PC-3 (cell line): Measurements from ENCODE around the gene PAPSS2.

Source experiments
- EZH2 ChIP-seq: fragments of 300-600 bp; sonication (generic); IDR thresholded peaks from one replicate; pipeline ENCODE4 v1.6.1; 2017; ENCODE audit warnings: antibody characterized with exemption, mild to moderate bottlenecking, low read length; ENCODE audit not compliant: unreplicated experiment
- EZH2phosphoT487 ChIP-seq: fragments of 300-600 bp; sonication (generic); IDR thresholded peaks from 2 replicates; pipeline ENCODE4 v1.6.1; 2018; ENCODE audit warnings: mild to moderate bottlenecking, antibody characterized with exemption, low read length, borderline replicate concordance
- TF ChIP-seq, protein P1 (sequence below): fragments of 300-600 bp; sonication (generic); conservative IDR thresholded peaks from 2 replicates; pipeline ENCODE4 v1.5.1; 2017; ENCODE audit warnings: antibody characterized with exemption, low read depth, mild to moderate bottlenecking, low read length

DNA sequence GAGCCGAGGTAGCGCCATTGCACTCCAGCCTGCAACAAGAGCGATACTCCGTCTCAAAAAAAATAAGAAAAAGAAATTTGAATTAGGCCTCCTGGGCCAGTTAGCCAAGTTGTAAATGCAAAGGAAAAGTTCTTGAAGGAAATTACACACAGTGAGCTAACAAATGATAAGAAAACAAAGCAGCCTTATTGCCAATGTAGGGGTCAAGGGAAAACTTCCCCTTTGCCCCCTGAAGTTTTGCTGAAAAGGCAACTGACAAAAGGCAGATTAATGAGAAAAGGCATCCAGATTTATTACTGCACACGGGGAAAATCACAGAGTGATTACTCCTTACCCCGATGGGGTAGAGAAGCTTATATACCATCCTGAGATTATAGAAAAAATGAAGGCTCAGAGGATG is 70.3 kb downstream of the PAPSS2 start:
- no peak for TF ChIP-seq EZH2phosphoT487
- TF ChIP-seq, protein P1, sequence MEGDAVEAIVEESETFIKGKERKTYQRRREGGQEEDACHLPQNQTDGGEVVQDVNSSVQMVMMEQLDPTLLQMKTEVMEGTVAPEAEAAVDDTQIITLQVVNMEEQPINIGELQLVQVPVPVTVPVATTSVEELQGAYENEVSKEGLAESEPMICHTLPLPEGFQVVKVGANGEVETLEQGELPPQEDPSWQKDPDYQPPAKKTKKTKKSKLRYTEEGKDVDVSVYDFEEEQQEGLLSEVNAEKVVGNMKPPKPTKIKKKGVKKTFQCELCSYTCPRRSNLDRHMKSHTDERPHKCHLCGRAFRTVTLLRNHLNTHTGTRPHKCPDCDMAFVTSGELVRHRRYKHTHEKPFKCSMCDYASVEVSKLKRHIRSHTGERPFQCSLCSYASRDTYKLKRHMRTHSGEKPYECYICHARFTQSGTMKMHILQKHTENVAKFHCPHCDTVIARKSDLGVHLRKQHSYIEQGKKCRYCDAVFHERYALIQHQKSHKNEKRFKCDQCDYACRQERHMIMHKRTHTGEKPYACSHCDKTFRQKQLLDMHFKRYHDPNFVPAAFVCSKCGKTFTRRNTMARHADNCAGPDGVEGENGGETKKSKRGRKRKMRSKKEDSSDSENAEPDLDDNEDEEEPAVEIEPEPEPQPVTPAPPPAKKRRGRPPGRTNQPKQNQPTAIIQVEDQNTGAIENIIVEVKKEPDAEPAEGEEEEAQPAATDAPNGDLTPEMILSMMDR = no peak
- no peak for TF ChIP-seq EZH2
